CD4-positive, alpha-beta T cell treated with Interferon alpha-2 for 1 hour (primary cell): ENCODE data around the gene ALG9.

Experiments
- DNase-seq, 2 donors: peaks; one replicate each; pipeline ENCODE4 v3.0.0-alpha.2; 2020 to 2022

ALG9 gene

DNA sequence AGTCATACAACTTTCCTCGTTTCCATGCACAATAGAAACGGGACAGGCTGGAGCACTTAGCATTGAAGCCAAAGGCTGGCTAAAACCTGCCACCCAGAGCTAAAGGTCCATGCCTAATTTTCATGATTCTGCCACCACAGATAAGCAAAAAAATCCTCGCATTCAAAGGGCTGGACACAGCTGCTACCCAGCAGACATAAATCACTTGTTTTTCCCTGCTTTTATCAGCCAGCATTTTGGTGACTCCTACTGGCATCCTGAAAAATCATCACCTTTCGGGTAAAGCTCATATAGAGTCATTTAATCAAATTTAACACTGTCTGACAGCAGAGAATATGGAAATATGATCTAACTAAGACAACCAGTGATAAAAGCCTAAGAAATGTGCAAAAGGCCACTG, 37.9 kb downstream of the ALG9 start:
- no peak for DNase-seq

- no peak for DNase-seq
Observed at GRCh38 chr11:111829185-111829968, 42.0 kb downstream of the ALG9 start.

GRCh38 chr11:111826322-111826950, 44.9 kb downstream of the ALG9 start:
- no peak for DNase-seq

DNA sequence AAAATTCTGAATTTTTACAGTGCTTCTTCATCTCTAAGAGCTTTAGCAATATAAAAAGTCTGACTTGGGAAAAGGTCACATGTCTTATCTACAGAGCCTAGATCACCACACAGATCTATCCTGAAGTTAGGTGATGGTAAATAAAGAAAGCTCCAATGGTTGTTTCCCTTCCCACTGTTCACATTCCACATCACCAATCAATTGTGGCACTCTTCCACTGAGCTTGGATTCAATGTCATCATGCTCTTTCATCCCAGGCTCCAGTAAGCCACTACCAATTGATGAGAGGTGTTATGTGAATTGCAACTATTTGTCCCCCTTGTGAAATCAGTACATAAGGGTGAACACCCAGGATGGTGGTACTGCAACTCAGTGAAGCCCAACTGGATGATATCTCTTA, 47.8 kb downstream of the ALG9 start:
- DNase-seq, result no peak

GRCh38 chr11:111823131-111823530, 48.2 kb downstream of the ALG9 start:
- DNase-seq, result no peak

DNA sequence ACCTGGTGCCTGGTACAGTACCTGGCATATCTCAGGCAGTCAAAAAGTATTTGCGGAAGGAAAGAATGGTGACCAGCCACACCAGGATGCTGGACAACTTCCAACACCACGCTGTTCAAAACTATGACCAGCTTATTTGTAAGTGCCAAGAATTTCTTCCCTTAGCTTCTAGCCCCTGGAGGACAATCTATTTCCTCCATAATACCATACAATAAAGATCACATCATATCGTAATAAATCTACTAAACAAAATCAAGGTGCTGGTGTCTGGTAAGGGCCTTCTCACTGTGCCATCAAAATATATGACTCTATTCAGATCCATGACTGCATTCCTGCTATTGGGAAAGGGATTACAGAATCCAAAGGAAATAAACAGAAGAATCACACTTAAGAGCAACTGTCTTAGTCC, 51.5 kb downstream of the ALG9 start:
- no peak for DNase-seq

DNA sequence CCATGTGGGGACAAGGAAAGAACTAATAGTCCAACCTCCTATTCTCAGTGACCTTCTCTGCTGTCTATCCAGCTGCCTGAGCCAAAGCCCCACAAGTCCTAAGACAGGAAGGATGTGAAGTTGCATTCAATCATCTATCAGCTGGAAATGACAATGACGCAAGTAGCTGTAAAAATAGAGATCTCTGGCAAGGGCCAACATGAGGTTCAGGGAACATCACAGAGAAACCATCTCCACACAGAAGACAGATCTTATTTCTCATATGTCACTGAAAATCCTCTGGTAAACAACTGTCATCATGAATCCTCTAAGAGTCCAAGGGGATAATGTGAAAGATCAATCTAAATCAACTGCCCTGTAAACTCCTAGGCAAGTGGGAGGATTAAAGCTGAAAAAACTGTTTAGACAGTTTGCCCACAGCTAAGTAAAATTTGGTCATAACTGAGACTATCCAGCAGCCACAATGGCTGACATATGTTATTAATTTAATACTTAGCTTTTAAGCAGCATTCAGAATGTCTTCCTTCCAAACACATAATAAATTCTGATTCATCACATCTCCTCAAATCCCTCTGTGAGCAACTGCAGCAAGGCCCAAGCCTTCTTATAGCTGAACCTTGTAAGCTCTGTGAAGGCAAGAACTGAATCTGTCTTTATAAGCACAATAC, 52.1 kb downstream of the ALG9 start:
- DNase-seq, result no peak

GRCh38 chr11:111815489-111815888, 55.9 kb downstream of the ALG9 start:
- no peak for DNase-seq

DNA sequence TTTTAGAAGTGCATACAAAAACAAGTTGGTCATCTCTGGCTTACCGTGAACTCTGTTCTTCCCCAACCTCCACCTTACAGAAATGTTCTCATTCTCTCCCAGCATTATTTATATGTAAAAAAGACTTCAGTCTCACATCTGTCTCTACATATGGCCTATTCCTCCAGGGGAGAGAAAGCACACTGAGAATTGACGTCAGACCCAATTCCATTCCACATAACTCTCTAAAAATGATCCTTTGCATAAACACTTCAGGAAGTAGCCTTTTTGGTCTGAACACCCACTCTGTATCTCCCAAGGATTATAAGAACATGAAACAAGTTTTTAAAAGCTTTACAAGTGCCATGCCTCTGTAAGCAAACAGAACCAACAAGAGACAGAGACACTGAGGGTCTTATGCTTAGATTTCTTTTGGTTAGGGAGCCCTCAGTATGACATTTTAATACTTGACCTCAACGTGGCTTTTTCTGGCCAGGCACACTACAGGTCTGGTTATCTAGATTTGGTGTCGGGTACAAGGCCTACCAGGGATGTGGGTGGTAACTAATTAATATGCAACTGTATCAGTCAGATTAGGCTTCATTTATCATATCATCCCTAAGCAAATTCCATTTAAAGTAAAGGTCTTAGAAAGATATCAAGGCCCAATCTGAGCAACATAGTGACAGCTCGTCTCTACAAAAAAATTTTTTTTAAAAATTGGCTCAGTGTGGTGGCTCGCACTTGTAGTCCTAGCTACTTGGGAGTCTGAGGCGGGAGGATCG, 56.6 kb downstream of the ALG9 start:
- no peak for DNase-seq

GRCh38 chr11:111814106-111814505, 57.3 kb downstream of the ALG9 start:
- DNase-seq, result no peak

DNA sequence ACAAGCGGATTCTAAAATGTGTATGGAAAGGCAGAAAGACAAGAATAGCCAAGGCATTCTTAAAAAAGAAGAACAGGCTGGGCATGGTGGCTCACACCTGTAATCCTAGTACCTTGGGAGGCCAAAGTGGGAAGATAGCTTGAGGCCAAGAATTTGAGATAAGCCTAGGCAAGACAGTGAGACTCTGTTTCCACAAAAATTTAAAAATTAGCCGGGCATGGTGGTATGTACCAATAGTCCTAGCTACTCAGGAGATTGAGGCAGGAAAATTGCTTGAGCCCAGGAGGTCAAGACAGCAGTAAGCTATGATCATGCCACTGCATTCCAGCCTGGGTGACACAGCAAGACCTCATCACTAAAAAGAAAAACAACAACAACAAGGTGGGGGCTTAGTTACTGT, 59.2 kb downstream of the ALG9 start:
- no peak for DNase-seq

GRCh38 chr11:111811445-111811844, 59.9 kb downstream of the ALG9 start:
- no peak for DNase-seq

DNA sequence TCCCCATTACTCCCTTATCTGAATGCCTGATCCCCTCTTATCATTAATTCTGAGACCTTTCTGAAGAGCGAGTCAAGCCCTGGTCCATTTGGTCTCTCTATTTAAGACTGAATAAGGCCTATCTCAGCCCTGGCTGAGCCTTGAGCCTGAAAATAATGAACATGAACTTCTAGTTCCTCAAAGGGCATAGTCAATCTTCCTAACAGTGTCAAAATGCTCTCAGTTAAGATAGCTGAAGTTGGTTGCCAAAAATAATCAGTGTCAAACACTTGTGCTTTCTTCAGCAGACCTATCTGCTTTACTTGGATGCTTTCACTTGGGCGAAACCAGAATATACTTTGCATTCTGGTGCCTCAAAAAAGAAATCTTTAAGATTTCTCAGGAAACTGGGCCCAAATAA, 62.5 kb downstream of the ALG9 start:
- DNase-seq, result no peak

- no peak for DNase-seq
Observed at GRCh38 chr11:111808063-111808588, 63.3 kb downstream of the ALG9 start.

- DNase-seq, result no peak
Observed at GRCh38 chr11:111807076-111807475, 64.3 kb downstream of the ALG9 start.

DNA sequence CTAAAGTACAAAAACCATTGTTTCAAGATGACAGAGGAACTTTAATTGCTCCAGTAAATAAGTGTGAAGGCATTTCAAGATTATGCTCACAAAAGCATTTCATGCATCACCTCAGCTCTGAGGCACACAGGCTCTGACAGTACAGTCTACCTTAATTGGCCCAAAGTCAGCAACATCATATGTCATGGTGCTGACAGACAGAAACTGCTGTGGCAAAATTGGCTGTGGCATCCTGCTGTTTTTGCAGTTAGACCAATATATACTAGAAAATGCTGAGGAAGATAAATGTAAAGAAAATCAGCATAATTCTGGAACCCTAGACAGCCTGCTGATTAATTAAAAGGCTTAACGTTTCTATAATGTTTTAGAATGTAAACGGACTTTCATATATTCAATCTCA, 70.2 kb downstream of the ALG9 start:
- no peak for DNase-seq

DNA sequence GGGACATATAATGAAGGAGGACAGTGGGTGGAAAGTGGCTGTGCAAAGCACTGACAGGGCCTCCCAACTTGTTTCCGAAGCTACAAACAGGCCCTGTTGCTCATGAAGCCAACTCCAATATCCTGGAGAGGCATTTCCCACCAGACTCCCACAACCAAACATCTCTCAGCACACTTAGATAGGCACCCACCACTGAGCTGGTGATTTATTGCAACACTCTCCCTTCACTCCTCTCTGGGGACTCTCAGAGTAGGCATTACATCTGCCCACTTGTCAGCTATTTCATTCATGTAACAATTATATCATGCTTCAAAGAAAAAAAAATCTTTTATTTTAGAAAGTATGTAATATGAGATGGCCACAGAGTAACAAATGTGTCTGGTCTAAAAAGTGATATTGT, 73.1 kb downstream of the ALG9 start:
- DNase-seq, result no peak

- peak; percentile 3 to 30 for DNase-seq
Observed at GRCh38 chr11:111797145-111797581, 74.2 kb downstream of the ALG9 start.

DNA sequence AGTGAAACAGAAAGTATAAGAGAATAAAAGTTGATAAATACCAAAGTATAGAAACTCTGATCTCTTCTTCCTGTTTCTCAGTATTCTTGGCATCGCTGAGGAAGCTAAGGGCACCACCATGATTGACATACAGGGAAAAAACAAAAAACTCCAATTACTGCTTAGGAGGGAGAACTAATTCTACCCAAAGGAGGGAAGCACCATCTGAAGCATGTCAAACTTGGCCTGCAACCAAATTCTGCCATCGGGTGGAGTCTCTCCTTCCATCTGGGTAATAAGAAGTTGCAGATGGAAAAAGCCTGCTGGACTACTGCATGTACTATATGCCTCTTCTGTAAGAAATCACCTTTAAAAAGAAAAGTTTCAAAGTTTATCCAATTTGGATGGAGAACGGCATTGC, 74.7 kb downstream of the ALG9 start:
- DNase-seq, result no peak

DNA sequence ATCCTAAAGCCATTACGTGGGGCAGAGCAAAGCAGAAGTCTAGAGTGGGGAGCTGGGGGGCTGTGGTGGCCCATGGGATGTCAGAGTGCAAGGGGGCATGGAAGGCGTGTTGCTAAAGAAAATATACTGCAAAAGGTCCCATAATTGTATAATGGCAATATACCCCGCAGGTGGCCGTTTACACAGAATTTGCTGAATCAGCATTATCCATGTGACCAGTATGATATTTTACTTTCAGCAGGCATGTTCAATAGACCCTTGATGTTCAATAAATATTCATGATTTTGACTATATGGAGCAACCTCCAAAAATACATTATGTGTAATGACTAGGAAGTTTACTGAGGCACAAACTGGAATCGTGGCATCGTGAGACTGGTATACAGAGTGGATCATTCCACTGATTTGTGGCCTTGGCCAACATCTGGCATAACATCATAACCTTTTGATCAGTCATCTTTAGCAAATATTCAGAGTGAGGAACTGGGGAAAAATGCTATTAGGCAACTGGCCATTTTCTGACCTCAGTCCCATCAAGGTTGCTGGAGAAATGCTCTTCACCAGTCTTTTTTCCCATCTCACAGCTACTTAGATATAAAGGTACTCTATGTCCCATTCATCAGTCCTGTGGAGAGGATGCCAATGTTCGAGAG, 75.9 kb downstream of the ALG9 start:
- DNase-seq, result no peak

- no peak for DNase-seq
Observed at GRCh38 chr11:111793863-111794262, 77.5 kb downstream of the ALG9 start.

DNA sequence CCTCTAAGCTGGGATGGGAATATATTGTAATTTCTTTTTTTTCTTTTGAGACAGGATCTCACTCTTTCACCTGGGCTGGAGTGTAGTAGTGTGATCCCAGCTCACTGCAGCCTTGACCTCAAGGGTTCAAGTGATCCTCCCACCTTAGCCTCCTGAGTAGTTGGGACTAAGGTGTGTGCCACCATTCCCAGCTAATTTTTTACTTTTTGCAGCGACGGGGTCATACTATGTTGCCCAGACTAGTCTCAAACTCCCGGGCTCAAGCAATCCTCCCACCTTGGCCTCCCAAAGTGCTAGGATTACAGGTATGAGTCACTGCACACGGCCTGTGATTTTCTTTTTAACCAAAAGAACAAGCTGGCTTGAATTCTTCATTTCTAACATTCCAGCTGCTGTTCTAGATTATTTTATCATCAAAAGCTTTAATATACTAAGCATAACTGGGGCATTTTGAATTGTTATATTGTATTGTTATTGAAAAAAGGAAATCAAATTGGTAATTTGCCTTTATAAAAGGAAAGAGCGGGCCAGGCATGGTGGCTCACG, 78.4 kb downstream of the ALG9 start:
- no peak for DNase-seq
